HG03460 (cell line): ENCODE measurements around the gene SNX22.

ENCODE experiments used
- ATAC-seq: cut with Tn5 transposase; IDR thresholded peaks from one replicate; pipeline ENCODE4 v1.9.1; 2021; ENCODE audit not compliant: unreplicated experiment

Gene SNX22

GRCh38 chr15:64133623-64134344, 17.7 kb upstream of the SNX22 start:
- ATAC-seq: no peak

- no peak for ATAC-seq
These were observed 17.1 kb upstream of the SNX22 start for GRCh38 chr15:64134345-64134829.

GRCh38 chr15:64136347-64136746, 15.2 kb upstream of the SNX22 start:
- no peak for ATAC-seq

DNA sequence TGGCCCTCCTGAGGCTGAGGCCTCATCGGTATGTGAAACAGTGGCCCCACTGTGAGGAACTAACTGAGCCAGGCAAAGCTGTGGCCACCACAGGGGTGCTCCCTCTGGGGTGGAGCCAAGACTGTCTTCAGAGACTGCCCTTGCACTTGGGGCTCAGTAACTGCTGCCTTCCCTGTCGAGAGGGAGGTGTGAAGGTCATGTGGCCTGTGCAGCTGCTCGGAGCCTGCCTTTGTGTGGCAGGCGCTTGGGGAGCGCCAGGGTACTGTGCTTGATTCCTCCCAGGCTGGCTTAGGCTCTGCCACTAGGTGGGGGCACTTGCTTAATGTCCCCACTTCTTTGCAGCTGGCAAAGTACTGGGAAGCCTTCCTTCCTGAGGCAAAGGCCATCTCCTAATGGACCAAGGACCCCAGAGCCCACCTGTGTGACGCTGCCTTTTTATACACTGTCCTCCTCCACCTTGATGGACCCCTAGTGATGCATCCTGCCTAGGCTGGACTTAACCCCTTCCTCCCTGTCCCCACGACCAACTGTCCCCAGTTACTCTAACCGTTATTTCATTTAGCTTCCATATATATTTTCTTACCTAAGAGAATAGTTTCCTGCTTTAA, 14.2 kb upstream of the SNX22 start:
- no peak for ATAC-seq

DNA sequence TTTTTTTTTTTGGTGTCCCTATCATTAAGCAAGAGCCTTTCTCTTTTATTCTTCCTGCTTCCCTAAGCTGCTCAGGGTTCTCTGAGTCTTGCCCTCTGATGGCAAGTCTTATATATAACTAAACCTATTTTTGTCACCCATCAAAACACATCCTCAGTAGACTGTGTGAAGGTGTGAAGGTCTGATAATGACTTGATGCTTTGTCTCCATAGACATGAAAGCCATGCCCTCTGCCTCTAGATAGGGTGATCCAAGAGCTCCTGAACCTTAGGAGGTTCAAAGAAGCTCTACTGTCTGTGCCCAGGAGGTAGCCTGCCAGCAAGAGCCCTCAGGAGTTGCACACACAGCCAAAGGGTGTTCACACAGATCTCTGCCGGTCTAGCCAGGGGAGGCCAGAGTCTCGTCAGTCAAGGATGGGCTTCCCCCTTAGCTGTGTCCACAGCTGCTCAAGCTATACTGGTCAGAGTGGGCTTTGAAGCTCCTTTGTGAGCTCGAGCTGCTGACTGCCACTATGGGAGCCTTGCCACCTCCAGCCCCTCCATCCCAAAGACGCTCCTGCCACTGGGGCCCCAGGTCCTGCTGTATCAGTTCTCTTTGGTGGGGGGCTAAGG, 13.1 kb upstream of the SNX22 start:
- no peak for ATAC-seq

- ATAC-seq: no peak
These were observed 9.6 kb upstream of the SNX22 start for GRCh38 chr15:64141798-64142512.

DNA sequence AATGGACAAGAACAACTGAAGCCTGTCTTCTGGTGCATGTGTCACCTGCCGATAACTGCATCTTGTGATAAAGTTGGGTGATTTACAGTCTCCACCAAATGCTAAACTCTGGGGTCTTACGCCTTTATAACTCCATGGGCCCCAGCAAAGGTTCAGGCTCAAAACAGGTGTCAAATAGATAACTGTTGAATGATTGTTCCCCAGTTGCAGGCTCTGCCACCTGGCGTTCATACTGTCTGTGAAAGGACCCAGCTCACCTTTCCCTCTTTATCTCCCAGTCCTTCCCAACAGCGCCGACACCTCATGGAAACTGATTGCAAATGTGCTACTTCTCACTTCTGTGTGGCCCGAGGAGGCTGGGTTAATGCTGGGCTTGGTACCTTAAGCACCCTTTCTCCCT, 8.3 kb upstream of the SNX22 start:
- no peak for ATAC-seq

DNA sequence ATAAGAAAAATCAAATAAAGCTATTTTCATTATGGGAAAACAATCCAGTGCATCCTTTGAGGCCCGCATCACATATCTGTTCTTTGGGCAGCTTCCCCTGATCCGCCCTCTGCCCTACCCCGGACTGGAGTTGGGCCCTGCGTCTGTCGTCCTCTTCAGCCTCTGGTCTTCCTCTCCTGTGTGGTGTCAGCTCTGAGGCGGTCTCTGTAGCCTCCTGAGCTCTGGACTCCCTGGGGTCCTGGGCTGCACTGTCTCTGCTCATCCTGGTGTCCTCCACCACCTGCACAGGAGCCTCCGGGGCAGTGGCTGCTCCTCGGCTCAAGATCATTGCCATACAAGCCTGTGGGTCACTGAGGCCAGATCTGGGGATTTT, 7.4 kb upstream of the SNX22 start:
- peak; percentile 7 for ATAC-seq

- peak; percentile 55 for ATAC-seq
These were observed 6.8 kb upstream of the SNX22 start for GRCh38 chr15:64144565-64145281.

- ATAC-seq: no peak
These were observed 5.5 kb upstream of the SNX22 start for GRCh38 chr15:64146041-64146440.

DNA sequence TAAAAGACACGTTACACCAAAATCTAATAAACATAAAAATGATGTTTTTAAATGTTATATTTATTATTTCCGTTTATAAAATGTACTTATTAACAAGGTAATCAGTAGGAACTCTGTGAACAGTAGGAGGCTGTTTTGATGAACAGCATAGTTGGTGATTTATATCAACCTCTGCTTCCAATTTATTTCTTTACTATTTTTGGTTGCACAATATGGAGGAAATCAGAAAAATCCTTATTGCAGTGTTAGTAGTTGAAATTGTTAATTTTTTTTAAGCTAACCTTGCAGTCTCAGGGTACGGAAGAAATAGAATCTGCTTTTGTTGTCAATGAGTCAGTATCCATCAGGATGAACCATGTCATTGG, 5.0 kb upstream of the SNX22 start:
- ATAC-seq: no peak

- ATAC-seq: no peak
These were observed 4.4 kb upstream of the SNX22 start for GRCh38 chr15:64146885-64147681.

- ATAC-seq: no peak
These were observed 3.4 kb upstream of the SNX22 start for GRCh38 chr15:64148168-64148567.

- no peak for ATAC-seq
These were observed 3.0 kb upstream of the SNX22 start for GRCh38 chr15:64148581-64148980.

DNA sequence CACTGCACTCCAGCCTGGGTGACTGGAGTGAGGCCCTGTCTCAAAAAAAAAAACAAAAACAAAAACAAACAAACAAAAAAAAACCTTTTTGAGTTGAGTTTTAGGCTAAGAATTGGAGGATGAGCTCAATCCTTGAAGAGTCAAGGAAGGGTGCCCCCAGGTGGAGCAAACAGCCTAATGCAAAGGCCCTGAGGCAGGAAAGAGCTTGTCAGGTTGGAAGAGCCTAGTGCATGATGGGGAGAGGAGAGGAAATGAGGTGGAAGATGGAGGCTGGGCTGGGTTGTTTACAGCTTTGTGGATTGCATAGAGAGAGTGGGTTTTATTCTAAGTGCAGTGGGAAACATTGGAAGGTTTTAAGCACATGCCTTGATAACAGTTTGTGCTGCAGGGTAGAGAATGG, 2.1 kb upstream of the SNX22 start:
- ATAC-seq: no peak

- ATAC-seq: no peak
These were observed 1.5 kb upstream of the SNX22 start for GRCh38 chr15:64149893-64150578.

DNA sequence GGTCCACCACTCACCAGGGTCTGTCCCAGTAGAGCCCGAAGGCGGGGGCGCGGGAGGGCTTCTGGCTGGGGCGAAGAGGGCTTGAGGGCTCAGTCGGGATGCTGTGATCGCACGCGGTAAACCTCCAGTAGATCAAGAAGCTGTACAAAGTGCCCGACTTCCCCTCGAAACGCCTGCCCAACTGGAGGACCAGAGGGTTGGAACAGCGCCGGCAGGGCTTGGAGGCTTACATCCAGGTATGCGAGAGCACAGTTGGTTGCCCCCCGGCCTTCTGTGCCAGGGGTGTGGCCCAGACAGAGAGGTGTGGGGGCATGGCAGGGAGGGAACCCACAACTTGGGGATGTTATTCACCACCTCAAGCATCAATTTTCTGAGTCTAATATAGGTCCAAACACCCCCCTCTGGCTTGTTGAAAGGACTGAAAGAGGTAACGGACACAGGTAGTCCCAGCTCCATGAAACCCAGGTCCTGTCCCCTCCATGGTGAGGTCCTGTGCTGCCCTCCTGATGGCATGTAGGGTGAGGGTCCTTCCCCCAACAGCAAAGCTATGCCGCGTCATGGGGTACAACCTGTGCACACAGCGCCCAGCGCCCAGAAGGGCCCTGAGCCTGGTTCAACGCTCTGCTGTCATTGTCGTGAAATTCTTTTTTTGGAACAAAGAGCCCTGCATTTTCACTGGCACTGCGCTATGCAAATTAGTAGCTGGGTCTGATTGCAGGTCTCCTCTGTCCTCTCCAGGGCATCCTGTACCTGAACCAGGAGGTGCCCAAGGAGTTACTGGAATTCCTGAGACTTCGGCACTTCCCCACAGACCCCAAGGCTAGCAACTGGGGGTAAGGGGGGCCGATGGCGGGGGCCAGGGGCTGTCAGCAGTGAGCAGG, 1.2 kb downstream of the SNX22 start:
- ATAC-seq: peak; percentile 23

GRCh38 chr15:64153480-64154367, 2.2 kb downstream of the SNX22 start:
- peak; percentile 59 for ATAC-seq
